Breast epithelium (tissue), 3 donors: ENCODE data around the gene OR12D1.

Source experiments
- CTCF ChIP-seq, 3 donors: fragments of 450-650 bp; IDR thresholded peaks; one replicate each; pipeline ENCODE4 v1.5.1; 2016 to 2017; ENCODE audit warnings: antibody characterized with exemption in 3 of 3, mild to moderate bottlenecking in 3 of 3, moderate library complexity in 3 of 3
- POLR2A ChIP-seq: fragments of 450-650 bp; IDR thresholded peaks from one replicate; pipeline ENCODE4 v1.6.1; 2016; ENCODE audit warnings: antibody characterized with exemption, mild to moderate bottlenecking, moderate library complexity
- POLR2AphosphoS5 ChIP-seq, 3 donors: sonication (generic); formaldehyde crosslinking; IDR thresholded peaks; one replicate each; pipeline ENCODE4 v1.6.1; 2017; ENCODE audit warnings: antibody characterized with exemption in 3 of 3

- TF ChIP-seq CTCF (IDR thresholded peaks at IDR 0.05): no peak
- no peak for TF ChIP-seq POLR2AphosphoS5 (IDR thresholded peaks at IDR 0.05)
- TF ChIP-seq POLR2A: no peak
Observed at GRCh38 chr6:29447670-29448069, 32.9 kb downstream of the OR12D1 start.
